HG03575 (cell line): ENCODE results near the gene IGF2BP3.
"Not testable (repeated sequence)": the region's sequence is repeated elsewhere in the genome, so short reads cannot be mapped to it uniquely, and the experiment has no call there.

Experiments used
- ATAC-seq: cut with Tn5 transposase; IDR thresholded peaks from one replicate; pipeline ENCODE4 v1.9.1; 2021; ENCODE audit not compliant: unreplicated experiment, insufficient number of reproducible peaks, low FRiP score; ENCODE audit errors: extremely low read depth

Gene IGF2BP3

DNA sequence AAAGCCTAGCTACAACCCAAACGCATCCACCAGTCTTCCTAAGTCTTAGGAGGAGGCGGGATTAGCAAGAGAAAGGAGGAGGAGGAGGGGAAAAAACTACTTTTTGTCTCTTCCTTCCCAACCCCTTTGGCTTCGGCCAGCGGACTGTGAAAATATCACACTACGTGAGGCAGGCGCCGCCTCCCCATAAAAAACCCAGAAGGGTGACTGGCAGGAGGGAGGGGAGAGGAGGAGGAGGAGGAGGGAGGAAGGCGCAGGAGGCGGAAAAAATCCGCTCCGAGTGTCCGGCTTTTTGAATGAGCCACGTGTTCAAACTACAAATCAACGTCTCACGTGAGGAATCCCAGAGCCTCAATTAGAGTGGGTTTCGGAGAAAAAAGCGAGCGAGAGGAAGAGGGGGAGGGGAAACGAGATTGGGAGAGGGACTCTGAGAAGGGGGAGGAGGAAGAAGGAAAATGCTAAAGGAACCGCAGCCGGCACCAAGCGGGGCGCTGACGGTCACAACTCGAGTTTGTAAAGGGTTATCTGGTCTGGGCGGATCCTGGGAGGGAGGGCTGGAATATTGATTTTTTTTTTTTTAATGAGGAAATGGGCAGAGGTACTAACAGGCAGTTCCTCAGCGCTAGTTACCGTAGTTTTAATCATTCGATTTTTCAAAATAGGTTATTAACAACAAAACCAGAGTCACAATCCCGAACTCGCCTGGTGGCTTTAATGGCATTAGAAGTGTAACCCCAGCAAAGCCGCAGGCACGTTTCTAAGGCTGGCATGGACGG, at the start of gene IGF2BP3:
TSS of gene IGF2BP3 (minus strand) at position 162 of the 776 bp plus-strand sequence. CDS start 381 bp downstream, outside the sequence.
- no peak for ATAC-seq

- ATAC-seq = no peak
Observed at GRCh38 chr7:23514755-23515154, 44.5 kb upstream of the IGF2BP3 start.

- not testable (repeated sequence) for ATAC-seq
Observed at GRCh38 chr7:23513746-23514145, 43.5 kb upstream of the IGF2BP3 start.

- no peak for ATAC-seq
Observed at GRCh38 chr7:23494009-23494408, 23.7 kb upstream of the IGF2BP3 start.

- ATAC-seq = no peak
Observed at GRCh38 chr7:23491502-23491901, 21.2 kb upstream of the IGF2BP3 start.

- no peak for ATAC-seq
Observed at GRCh38 chr7:23490357-23491135, 20.3 kb upstream of the IGF2BP3 start.

DNA sequence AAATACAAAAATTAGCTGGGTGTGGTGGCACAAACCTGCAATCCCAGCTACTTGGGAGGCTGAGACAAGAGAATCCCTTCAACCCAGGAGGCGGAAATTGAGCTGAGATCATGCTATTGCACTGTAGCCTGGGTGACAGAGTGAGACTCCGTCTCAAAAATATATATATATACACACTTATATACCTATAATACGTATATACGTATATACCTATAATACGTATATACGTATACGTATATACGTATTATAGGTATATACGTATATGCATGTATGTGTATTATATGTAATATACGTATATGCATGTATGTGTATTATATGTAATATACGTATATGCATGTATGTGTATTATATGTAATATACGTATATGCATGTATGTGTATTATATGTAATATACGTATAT, 18.4 kb upstream of the IGF2BP3 start:
- not testable (repeated sequence) for ATAC-seq

DNA sequence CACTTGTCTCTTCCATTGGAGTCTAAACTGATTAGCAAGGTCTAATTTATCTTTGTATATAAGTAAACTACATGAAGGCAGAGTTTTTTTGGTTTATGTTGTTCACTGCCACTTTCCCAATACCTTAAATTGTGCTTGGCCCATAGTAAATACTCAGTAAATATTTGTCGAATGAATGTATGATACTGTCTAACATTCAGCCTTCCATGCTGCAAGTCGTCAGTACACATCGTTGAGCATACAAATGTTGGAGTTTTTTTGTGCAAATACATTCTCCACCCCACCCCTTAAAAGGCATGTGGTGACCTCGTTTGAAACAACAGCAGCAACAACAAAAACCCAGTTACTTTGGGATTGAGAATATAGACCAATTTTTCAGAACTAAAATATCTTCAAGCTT, 17.4 kb upstream of the IGF2BP3 start:
- ATAC-seq = no peak

DNA sequence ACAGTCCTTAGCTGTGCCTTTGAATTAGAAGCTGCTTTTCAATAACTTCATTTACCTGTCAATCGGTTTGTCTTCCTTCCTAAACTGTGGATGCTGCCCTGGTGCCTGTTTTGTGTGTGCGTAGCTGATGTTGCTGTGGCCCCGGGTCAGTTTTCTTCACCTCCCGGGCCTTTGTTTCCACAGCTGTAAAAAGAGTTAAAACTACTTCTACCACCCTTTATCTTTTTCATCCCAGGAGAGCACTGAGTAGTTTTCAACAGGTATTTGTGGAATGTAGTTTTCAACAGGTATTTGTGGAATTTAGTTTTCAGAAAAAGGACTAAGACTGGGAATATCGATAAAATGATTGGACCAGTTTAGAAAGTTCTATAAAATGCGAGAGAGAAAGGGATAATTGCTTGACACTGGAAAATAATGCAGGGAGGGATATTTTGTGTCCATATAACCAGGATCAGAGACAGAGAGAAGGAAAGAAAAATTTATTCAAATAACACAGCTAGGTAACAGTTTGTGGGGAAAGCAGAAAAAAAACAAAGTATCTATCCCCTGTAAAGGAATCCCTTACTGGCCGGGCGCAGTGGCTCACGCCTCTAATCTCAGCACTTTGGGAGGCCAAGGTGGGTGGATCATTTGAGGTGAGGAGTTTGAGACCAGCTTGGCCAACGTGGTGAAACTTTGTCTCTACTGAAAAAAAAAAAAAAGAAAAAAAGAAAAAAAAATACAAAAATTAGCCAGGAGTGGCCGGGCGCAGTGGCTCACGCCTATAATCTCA, 15.9 kb upstream of the IGF2BP3 start:
- ATAC-seq = no peak

DNA sequence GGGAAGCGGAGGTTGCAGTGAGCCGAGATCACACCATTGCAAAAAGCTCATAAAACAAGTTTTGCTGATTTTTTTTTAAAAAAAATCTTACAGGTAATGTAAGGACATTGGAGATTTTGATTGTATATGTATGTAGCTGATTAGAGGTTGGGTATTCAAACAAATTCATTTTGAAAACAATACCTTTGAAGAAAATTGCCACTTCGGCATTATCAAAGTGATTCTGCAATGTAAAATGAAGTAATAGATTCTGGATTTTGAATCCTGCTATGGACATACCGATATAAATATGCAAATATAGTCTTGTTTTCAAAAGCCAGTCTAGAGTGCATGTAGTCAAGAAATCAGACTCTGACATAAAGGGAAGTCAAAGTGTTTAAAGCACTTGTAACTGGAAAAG, 12.4 kb upstream of the IGF2BP3 start:
- ATAC-seq = no peak

- ATAC-seq = no peak
Observed at GRCh38 chr7:23477962-23478866, 7.9 kb upstream of the IGF2BP3 start.

DNA sequence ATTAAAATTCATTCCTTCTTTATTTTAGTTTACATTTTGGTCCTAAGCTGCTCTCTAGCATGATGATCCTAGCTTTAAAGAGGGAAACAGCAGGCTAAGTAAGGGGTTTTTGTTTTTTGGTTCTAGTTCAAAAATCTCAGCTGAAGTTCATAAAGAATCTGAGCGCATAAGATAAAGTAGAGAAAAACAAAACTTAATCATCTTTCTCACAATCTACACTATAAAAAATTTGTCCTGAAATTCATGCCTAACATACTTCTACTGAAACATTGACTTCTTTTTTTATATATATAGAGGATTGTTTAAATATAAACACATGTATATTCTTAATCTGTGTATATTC, 6.8 kb upstream of the IGF2BP3 start:
- no peak for ATAC-seq

GRCh38 chr7:23476286-23477156, 6.2 kb upstream of the IGF2BP3 start:
- no peak for ATAC-seq

DNA sequence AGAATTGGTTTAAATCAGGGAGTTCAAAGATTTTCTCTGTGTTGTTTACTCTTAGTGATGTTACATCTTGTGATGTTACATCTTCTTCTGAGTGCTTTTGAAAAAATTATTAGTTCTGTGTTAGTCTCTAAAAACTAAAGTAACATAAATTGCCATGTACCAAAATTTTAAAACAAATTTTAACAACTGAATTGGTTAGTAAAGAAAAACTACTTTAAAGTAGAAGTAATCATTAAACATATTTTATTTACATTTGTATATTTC, 5.2 kb upstream of the IGF2BP3 start:
- ATAC-seq = no peak

DNA sequence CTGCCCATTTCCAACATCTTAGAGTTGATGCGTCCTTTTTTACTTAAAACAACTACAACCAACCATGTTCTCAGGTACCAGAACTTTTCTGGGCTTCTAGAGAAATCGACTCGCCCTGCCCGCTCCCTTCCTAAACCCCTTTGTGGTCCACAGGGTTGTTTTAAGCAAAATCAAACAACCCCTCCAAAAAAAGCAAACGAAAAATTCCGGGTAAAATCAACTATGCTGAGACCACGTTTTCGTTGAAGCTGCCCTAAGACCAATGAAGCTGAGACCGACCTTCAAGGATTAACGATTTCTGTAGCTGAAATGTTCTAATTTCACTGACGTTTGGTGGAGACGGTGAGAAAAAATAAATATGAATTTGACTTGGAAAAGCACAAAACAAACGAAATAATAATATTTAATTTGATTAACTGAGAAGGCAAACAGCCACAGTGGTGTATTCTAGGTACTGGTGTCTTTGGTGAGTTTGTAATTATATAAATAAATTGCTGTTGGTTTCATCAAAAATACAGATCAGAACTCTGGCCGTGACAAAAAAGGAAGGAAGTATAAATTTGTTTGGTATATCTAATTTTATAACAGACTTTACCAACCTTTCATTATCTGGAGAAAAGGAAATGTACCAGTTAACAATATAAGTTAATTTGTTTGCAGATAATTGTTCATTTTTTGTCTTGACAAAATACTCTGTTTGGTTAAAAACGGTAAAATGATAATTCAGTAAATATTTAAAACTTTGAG, 4.7 kb upstream of the IGF2BP3 start:
- no peak for ATAC-seq

DNA sequence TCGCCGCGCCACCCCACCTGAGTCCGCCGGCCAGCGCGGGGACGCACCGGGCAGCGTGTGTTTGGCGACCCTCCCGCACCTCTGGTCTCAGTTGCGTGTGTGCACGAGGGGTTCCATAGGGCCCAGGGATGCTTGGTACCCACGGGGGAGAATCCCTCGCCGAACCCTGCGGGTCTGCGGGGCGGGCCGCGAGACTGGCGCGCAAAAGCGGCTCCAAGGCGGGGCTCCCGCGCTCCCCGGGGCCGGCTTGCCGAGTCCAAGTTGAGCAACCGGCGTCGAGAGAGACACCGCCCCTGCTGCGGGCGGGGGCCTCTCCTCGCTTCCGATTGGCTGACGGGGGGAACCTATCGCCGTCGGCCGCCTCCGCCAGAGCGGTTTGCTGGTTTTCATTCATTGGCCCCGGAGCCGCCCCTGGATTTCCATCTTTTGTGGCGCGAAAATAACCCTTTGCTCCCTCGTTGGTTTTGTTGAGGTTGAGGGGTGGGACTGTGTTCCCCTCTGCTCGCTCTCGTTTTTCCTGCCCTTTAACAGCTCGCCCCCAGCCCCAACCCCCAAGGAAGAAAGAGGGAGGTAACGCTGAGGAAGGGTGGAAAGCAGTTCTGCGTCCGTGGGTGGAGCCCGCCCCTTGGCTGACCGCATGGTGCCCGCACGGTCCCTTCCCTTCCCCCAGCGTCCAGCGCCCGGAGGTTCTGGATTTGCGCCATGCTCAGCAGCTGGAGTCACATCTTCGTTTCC, 4.0 kb upstream of the IGF2BP3 start:
- ATAC-seq = no peak

GRCh38 chr7:23473844-23474093, 3.5 kb upstream of the IGF2BP3 start:
- no peak for ATAC-seq
